Prostate gland (tissue), 2 donors: ENCODE measurements around the gene CYB5A. TPM values are rescaled to one million over a fixed set of nuclear protein-coding genes. Genes with fewer than 3 reads are reported as not detected.

Experiments
- DNase-seq: peaks from one replicate; pipeline ENCODE4 v3.0.0-alpha.2; 2019; ENCODE audit warnings: low spot score
- H3K27ac ChIP-seq, 2 donors: fragments of 200-600 bp; sonication (generic); 2 replicates each; pipeline ENCODE4 v1.5.1; 2017 to 2019
- H3K27me3 ChIP-seq: fragments of 200-600 bp; sonication (generic); replicated peaks from 2 replicates; pipeline ENCODE4 v1.5.1; 2019; ENCODE audit not compliant: insufficient read depth
- H3K36me3 ChIP-seq, 2 donors: fragments of 200-600 bp; sonication (generic); 1 replicate in 1 of 2; 2 replicates in 1 of 2; pipeline versions ENCODE4 v1.5.1 to v1.8.1; 2017 to 2019
- H3K4me1 ChIP-seq: fragments of 200-600 bp; sonication (generic); replicated peaks from 2 replicates; pipeline ENCODE4 v1.5.1; 2019
- H3K4me3 ChIP-seq, 2 donors: fragments of 200-600 bp; sonication (generic); 2 replicates each; pipeline ENCODE4 v1.5.1; 2017 to 2019
- H3K9me3 ChIP-seq: fragments of 200-600 bp; sonication (generic); 2 replicates; pipeline ENCODE4 v1.5.1; 2017
- POLR2A ChIP-seq: fragments of 450-650 bp; IDR thresholded peaks from one replicate; pipeline ENCODE4 v1.6.1; 2016; ENCODE audit warnings: antibody characterized with exemption, mild to moderate bottlenecking
- POLR2AphosphoS5 ChIP-seq: sonication (generic); formaldehyde crosslinking; IDR thresholded peaks from one replicate; pipeline ENCODE4 v1.6.1; 2017; ENCODE audit warnings: antibody characterized with exemption
- WGBS: methylation state at CpG from one replicate; pipeline ENCODE4 v1.1.5; 2018; 5-methylcytosine and 5-hydroxymethylcytosine counted together
- intact Hi-C: fragments of 100-400 bp; cut with DNase I; formaldehyde crosslinking; loops from one replicate; pipeline ENCODE4 v1.14.2; 2022
- total RNA-seq, 2 donors: library from RNA; depleted of rRNA; stranded (reverse); fragments of >200 nt; gene quantifications; one replicate each; pipeline ENCODE4 v1.1.0, GENCODE V29; 2016
- TF ChIP-seq, protein P1 (sequence below), 4 experiments: fragments of 200-600 bp in 2 of 4; fragments of 450-650 bp in 2 of 4; sonication (generic) in 2 of 4; IDR thresholded peaks; 1 replicate in 3 of 4; 2 replicates in 1 of 4; pipeline ENCODE4 v1.5.1; 2016 to 2019; ENCODE audit warnings: antibody characterized with exemption in 4 of 4, mild to moderate bottlenecking in 2 of 4, moderate library complexity in 2 of 4

The CYB5A gene
- total RNA-seq, 2 donors from 2014 or later: 76.6 to 144 TPM

DNA sequence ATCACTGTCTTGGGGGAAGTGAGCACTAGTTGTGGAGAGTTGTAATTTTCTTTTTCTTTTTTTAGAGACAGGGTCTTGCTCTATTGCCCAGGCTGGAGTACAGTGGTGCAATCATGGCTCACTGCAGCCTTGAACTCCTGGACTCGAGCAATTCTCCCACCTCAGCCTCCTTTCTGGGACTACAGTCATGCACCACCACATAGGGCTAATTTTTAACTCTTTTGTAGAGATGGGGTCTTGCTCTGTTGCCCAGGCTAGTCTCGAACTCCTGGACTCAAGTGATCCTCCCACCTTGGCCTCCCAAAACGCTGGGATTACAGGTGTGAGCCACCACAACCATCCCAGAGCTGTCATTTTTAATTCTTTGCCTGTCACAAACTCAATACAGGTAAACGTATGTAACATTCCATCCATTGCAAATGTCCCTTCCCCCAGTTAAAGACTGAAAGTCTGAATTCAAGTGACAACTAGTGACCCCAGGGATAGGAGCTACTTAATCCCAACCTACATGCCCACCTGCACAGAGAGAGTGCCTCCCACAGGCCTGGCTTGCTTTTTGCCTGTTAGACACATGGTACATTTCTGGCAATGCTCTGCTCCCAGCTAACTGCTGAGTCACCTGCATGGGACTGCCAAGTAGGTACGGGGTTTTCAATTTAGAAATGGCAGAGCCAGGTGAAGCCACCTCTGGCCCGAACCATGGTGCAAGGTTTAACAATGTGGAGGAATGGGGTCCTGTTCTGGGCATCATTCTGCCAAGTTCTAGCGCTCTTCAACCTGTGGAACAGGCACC is 60.6 kb downstream of the CYB5A start:
- no peak overlapping the region for H3K27ac ChIP-seq
- DNase-seq: no peak
- H3K4me1 ChIP-seq: no peaks in the 10 kb centered on the region
- no peaks in the 10 kb centered on the region for H3K27me3 ChIP-seq
- WGBS: 90% methylated on average over 7 of the region's 7 CpGs
- intact Hi-C loops: no loop called here
- no peaks in the 10 kb centered on the region for H3K36me3 ChIP-seq
- no peak overlapping the region for H3K4me3 ChIP-seq
- TF ChIP-seq, protein P1, sequence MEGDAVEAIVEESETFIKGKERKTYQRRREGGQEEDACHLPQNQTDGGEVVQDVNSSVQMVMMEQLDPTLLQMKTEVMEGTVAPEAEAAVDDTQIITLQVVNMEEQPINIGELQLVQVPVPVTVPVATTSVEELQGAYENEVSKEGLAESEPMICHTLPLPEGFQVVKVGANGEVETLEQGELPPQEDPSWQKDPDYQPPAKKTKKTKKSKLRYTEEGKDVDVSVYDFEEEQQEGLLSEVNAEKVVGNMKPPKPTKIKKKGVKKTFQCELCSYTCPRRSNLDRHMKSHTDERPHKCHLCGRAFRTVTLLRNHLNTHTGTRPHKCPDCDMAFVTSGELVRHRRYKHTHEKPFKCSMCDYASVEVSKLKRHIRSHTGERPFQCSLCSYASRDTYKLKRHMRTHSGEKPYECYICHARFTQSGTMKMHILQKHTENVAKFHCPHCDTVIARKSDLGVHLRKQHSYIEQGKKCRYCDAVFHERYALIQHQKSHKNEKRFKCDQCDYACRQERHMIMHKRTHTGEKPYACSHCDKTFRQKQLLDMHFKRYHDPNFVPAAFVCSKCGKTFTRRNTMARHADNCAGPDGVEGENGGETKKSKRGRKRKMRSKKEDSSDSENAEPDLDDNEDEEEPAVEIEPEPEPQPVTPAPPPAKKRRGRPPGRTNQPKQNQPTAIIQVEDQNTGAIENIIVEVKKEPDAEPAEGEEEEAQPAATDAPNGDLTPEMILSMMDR (IDR thresholded peaks at IDR 0.05): no peak
- no peak for TF ChIP-seq POLR2A
- no peak for TF ChIP-seq POLR2AphosphoS5
- H3K9me3 ChIP-seq: no peaks in the 10 kb centered on the region

DNA sequence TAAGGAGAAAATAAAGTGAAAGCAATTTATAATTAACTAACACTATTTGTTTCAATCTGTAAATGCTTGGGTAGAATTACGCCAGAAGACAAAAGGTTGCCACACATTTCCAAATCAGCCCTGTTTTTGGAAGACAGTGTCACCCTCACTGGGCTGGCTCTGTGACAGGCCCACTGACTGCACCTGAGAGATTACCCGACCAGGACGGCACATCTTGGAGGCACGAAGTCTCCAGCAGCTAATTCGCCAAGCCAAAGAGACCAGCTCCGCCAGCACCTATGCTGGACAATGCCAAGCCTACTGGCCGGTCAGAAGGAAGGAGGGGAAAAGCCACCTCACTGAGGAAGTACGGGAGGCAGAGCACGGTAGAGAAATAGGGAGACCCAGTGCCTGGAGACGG is 61.9 kb downstream of the CYB5A start:
- DNase-seq: no peak
- no peaks in the 10 kb centered on the region for H3K27me3 ChIP-seq
- H3K4me3 ChIP-seq: no peak overlapping the region
- H3K27ac ChIP-seq: no peak overlapping the region
- WGBS: 89% methylated on average over 10 of the region's 10 CpGs
- H3K4me1 ChIP-seq: no peaks in the 10 kb centered on the region
- TF ChIP-seq, protein P1 (IDR thresholded peaks at IDR 0.05): no peak
- no peak for TF ChIP-seq POLR2A
- no peak for TF ChIP-seq POLR2AphosphoS5
- H3K36me3 ChIP-seq: no peaks in the 10 kb centered on the region
- intact Hi-C loops: no loop called here
- no peaks in the 10 kb centered on the region for H3K9me3 ChIP-seq

DNA sequence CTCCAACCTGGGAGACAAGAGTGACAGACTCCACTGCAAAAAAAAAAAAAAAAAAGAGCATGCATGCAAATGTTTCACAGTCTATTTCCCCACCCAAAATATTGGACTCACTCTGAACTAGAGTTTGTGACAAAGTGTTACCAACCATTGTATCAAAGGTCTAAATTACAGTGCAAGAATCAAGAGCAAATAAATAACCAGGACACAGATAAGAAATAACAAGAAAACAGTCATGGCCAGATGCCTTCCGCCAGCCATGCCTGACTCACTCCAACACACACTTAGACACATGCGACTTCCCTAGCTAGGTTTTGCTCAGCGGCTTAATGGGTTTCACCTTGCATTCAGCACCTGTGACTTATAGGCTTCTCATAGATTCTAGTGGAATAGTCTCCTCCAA is 62.8 kb downstream of the CYB5A start:
- Histone ChIP-seq H3K4me1 (no peaks in the 10 kb centered on the region), H3K27ac (no peak overlapping the region), H3K9me3 (no peaks in the 10 kb centered on the region), H3K4me3 (no peak overlapping the region), H3K27me3 (no peaks in the 10 kb centered on the region), H3K36me3 (no peaks in the 10 kb centered on the region)
- intact Hi-C loops: no loop called here
- 93% methylated on average over 3 of the region's 3 CpGs for WGBS
- TF ChIP-seq, protein P1 (IDR thresholded peaks at IDR 0.05): no peak
- no peak for TF ChIP-seq POLR2AphosphoS5
- TF ChIP-seq POLR2A: no peak
- DNase-seq: no peak

DNA sequence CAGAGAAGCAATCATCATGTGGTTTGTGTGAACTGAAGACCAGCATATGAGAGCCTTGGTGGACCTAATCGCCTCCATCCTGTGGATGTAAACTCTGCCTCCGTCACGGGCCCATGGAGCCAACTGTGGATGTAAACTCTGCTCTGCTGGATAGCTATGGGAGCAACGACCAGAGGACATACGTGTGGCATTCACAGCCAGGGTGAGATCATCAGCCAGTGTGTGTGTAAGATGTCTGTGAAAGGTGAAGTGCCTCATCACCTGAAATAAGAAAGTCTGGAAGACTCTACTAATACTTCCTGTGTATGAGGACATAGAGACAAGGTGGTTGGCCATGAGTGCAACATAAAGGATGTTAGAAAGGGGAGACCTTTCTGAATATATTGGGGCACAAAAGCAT is 63.5 kb downstream of the CYB5A start:
- no peak for DNase-seq
- TF ChIP-seq, protein P1 (IDR thresholded peaks at IDR 0.05): no peak
- TF ChIP-seq POLR2AphosphoS5 (no peak), POLR2A (no peak)
- Histone ChIP-seq H3K4me3 (no peak overlapping the region), H3K36me3 (no peaks in the 10 kb centered on the region), H3K9me3 (no peaks in the 10 kb centered on the region), H3K27me3 (no peaks in the 10 kb centered on the region), H3K4me1 (no peaks in the 10 kb centered on the region), H3K27ac (no peak overlapping the region)
- intact Hi-C loops: no loop called here
- 89% methylated on average over 5 of the region's 5 CpGs for WGBS

DNA sequence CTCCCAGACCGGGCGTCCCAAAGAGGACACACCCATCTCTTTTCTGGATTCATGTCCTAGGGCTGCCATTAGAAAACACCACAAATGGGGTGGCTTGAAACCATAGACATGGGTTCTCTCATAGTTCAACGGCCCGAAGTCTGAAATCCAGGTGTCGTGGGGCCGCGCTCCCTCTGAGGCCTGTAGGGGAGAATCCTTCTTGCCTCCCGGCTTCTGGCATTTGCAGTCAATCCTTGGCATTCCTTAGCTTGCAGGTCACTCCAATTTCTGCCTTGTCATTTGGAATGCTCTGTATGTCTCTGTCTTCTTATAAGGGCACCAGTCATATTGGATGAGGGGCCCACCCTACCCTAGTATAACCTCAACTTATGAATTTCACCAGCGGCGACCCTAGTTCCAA is 65.1 kb downstream of the CYB5A start:
- 88% methylated on average over 10 of the region's 10 CpGs for WGBS
- intact Hi-C loops: no loop called here
- Histone ChIP-seq H3K4me3 (no peak overlapping the region), H3K4me1 (no peaks in the 10 kb centered on the region), H3K27me3 (no peaks in the 10 kb centered on the region), H3K9me3 (no peaks in the 10 kb centered on the region), H3K36me3 (no peaks in the 10 kb centered on the region), H3K27ac (no peak overlapping the region)
- DNase-seq: no peak
- TF ChIP-seq, protein P1 (IDR thresholded peaks at IDR 0.05): no peak
- TF ChIP-seq POLR2A: no peak
- no peak for TF ChIP-seq POLR2AphosphoS5
